ENCODE data around the gene CTBS. TPM values are rescaled to one million over a fixed set of nuclear protein-coding genes. Genes with fewer than 3 reads are reported as not detected.
A peak's percentile ranks its signal among the peaks of the same experiment; 100 is the strongest.

The CTBS gene, protein sequence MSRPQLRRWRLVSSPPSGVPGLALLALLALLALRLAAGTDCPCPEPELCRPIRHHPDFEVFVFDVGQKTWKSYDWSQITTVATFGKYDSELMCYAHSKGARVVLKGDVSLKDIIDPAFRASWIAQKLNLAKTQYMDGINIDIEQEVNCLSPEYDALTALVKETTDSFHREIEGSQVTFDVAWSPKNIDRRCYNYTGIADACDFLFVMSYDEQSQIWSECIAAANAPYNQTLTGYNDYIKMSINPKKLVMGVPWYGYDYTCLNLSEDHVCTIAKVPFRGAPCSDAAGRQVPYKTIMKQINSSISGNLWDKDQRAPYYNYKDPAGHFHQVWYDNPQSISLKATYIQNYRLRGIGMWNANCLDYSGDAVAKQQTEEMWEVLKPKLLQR
- total RNA-seq (2014; rRNA removed) (3.7 and 5.9 TPM in 2 replicates), Bru-seq, nascent RNA (percentile 81 among the genes with signal in this experiment), BruChase-seq, experiment 1, labeled RNA remaining after a 6-hour chase (percentile 62 among the genes with signal in this experiment), BruChase-seq, experiment 2, labeled RNA remaining after a 2-hour chase (percentile 70 among the genes with signal in this experiment)
- long read RNA-seq, full-length matches to known transcripts = 52 of 107 reads
- long read RNA-seq, partial matches to known transcripts = 19 of 107 reads
- long read RNA-seq, other reads (novel, unspliced or antisense) = 36 of 107 reads

DNA sequence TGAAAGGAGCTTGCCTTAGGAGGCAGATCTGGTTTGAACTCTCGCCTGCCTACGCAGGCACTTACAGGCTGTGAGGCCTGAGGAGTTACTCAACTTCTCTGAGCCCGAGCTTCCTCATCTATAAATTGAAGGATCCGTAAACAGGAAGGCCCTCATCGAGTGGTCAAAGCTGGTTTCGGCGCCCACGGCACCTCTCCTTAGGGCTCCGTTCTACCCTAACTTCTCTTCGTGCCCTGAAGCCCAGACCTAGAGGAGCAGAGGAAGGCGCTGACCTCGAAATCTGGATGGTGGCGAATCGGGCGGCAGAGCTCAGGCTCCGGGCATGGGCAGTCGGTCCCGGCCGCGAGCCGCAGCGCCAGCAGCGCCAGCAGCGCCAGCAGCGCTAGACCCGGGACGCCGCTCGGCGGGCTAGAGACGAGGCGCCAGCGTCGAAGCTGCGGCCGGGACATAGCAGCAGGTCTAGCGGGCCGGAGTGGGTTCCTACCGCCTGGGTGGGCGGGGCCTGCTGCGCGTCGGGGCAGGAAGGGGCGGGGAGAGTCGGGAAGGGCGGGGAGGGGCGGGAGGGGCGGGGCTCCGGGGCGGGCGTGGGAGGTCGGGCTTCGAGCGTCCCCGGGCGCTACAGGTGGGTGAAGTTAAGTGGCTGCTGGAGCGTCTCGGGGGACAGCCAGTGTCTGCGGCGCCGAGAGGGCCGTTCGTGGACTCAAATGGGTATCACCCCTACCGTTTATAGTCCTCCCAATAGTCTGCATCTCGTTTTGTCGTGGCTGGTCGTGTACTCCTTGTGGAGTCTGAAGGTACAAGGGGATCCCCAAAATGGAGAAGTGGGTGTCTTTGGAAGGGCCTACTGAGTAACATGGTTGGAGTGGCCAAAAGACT, at the start of gene CTBS:
Gene CTBS, minus strand, starts transcription at position 474 of the 876 bp plus-strand sequence. Its CDS starts 25 bp downstream, at position 449.
- H3K9ac ChIP-seq (ENCODE audit: low read length) = peak within 1 kb of the TSS; percentile 99
- BruUV-seq (replicated peaks) = no TSS peak
- POLR2A ChIA-PET (ENCODE audit: unreplicated experiment) = interaction anchor here (0.7 to 1.2 kb wide), 6 partner anchors 15 to 273 kb away, joined by 3 to 4 read pairs (median 4); partner anchors contain the start of genes GNG5, SAMD13 and SPATA1

DNA sequence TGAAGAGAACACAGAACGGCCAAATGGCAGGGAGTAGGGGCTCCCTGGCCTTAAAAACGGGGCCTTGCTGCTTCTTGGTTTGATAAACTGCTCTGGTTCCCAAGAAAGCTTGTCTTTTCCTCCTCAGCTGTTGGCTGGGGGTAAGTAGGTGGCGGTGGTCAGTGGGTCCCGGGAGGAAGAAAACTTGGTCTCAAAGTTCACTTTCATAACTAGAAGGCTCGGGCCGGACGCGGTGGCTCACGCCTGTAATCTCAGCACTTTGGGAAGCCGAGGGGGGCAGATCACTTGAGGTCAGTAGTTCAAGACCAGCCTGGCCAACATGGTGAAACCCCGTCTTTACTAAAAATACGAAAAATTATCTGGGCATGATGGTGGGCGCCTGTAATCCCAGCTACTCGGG, 47.3 kb upstream of the CTBS start:
- peak overlapping the region; percentile 96; the same call in 1 of the 2 replicates for H2AFZ ChIP-seq (ENCODE audit: low read length)
- peaks cover 24% of the 10 kb centered on the region for H3K4me1 ChIP-seq (ENCODE audit: insufficient read depth, low read length)
- BruUV-seq (replicated peaks) = no TSS peak
- H4K20me1 ChIP-seq (ENCODE audit: low read length) = no peaks in the 10 kb centered on the region
- H3K4me2 ChIP-seq (ENCODE audit: low read length) = no peak overlapping the region
- H3K9me3 ChIP-seq (ENCODE audit: low read length) = no peaks in the 10 kb centered on the region
- POLR2A ChIA-PET (ENCODE audit: unreplicated experiment) = no interaction called here
- H3K27me3 ChIP-seq (ENCODE audit: low read length) = no peaks in the 10 kb centered on the region
- intact Hi-C loops (cut with micrococcal nuclease) = loop anchor here (1.0 to 5.0 kb wide), 4 partner anchors 66 to 479 kb away; partner anchors contain the start of gene PRKACB
- no peak overlapping the region for H3K27ac ChIP-seq (ENCODE audit: low read length)
- no peaks in the 10 kb centered on the region for H3K9me2 ChIP-seq (replicated peaks; ENCODE audit: low read length)
- H3K9ac ChIP-seq (ENCODE audit: low read length) = no peak overlapping the region
- no peaks in the 10 kb centered on the region for H3K79me2 ChIP-seq (ENCODE audit: low read length)
- H3K4me3 ChIP-seq (ENCODE audit: low read length) = no peak overlapping the region
- no peak for DNase-seq
- TF ChIP-seq, protein P1, sequence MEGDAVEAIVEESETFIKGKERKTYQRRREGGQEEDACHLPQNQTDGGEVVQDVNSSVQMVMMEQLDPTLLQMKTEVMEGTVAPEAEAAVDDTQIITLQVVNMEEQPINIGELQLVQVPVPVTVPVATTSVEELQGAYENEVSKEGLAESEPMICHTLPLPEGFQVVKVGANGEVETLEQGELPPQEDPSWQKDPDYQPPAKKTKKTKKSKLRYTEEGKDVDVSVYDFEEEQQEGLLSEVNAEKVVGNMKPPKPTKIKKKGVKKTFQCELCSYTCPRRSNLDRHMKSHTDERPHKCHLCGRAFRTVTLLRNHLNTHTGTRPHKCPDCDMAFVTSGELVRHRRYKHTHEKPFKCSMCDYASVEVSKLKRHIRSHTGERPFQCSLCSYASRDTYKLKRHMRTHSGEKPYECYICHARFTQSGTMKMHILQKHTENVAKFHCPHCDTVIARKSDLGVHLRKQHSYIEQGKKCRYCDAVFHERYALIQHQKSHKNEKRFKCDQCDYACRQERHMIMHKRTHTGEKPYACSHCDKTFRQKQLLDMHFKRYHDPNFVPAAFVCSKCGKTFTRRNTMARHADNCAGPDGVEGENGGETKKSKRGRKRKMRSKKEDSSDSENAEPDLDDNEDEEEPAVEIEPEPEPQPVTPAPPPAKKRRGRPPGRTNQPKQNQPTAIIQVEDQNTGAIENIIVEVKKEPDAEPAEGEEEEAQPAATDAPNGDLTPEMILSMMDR (conservative IDR thresholded peaks at IDR 0.05; ENCODE audit: low read depth, low read length) = no peak
- TF ChIP-seq EZH2phosphoT487 (IDR thresholded peaks at IDR 0.05; ENCODE audit: borderline replicate concordance, low read length) = no peak
- TF ChIP-seq EZH2 (IDR thresholded peaks at IDR 0.05; ENCODE audit: low read length, unreplicated experiment) = no peak
- H3K36me3 ChIP-seq (ENCODE audit: low read depth, low read length) = no peaks in the 10 kb centered on the region
- H3F3A ChIP-seq (ENCODE audit: low read length, unreplicated experiment) = peaks cover 4% of the 10 kb centered on the region
- ATAC-seq = no peak
- CTCF ChIA-PET = no interaction called here

More for the DNA sequence above, at the start of gene CTBS:
- Histone ChIP-seq H2AFZ (ENCODE audit: low read length) (peak within 1 kb of the TSS; percentile 97), H3F3A (ENCODE audit: low read length, unreplicated experiment) (peaks cover 9% of the 10 kb centered on the region), H3K4me3 (ENCODE audit: low read length) (peak within 1 kb of the TSS; percentile 94), H3K4me1 (ENCODE audit: insufficient read depth, low read length) (peaks cover 39% of the 10 kb centered on the region), H3K4me2 (ENCODE audit: low read length) (peak within 1 kb of the TSS; percentile 99), H3K9me3 (ENCODE audit: low read length) (no peaks in the 10 kb centered on the region), H3K27me3 (ENCODE audit: low read length) (no peaks in the 10 kb centered on the region), H3K79me2 (ENCODE audit: low read length) (peaks cover 21% of the 10 kb centered on the region), H3K27ac (ENCODE audit: low read length) (peak within 1 kb of the TSS; percentile 97), H4K20me1 (ENCODE audit: low read length) (no peaks in the 10 kb centered on the region), H3K9me2 (replicated peaks; ENCODE audit: low read length) (no peaks in the 10 kb centered on the region), H3K36me3 (ENCODE audit: low read depth, low read length) (peaks cover 4% of the 10 kb centered on the region; the same call in 1 of the 2 replicates)
- CTCF ChIA-PET = interaction anchor here (0.6 kb wide), 1 partner anchor 11 kb away, joined by 4 read pairs; no protein-coding TSS in a partner anchor
- ATAC-seq = peak; percentile 88
- intact Hi-C loops (cut with micrococcal nuclease) = loop anchor here (1.0 to 10.0 kb wide), 5 partner anchors 25 to 101 kb away; partner anchors contain the start of genes GNG5 and SPATA1
- TF ChIP-seq EZH2 (IDR thresholded peaks at IDR 0.05; ENCODE audit: low read length, unreplicated experiment) = no peak
- DNase-seq = peak; percentile 80

Measured in PC-3 (cell line).